IPS-18c (cell line): ENCODE data around the gene RNU1-1.
"Not testable (repeated sequence)": the region's sequence is repeated elsewhere in the genome, so short reads cannot be mapped to it uniquely, and the experiment has no call there.

Experiments used
- H3K4me3 ChIP-seq: 2 replicates; pipeline ENCODE4 v1.7.0; 2013; ENCODE audit warnings: low read depth, mild to moderate bottlenecking, low read length, moderate library complexity; ENCODE audit not compliant: insufficient read depth
- H3K9me3 ChIP-seq: one replicate; pipeline ENCODE4 v1.6.1; 2013; ENCODE audit warnings: mild to moderate bottlenecking, low read length, moderate library complexity; ENCODE audit not compliant: control insufficient read depth, insufficient read depth

The RNU1-1 gene

DNA sequence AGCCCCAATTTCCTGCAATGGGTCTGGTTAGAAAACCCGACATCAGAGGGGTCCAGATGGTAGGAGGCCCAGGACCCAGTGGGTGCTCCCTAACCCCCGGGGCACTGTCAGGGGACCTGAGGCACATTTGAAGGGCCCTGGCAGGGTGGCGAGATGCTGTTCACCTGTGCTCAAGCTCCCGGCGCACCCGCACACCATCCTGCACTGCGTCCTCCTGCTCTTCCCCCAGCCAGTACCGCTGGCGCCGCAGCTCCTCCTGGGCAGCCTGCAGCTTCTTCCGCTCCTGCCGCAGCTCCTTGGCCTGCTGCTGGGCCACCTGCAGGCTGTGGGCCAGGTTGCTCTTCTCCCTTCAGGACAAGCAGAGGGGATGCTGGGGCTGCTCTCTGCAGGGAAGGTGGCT is 36.0 kb downstream of the RNU1-1 start:
- Histone ChIP-seq H3K9me3 (no peaks in the 10 kb centered on the region), H3K4me3 (no peak overlapping the region)

DNA sequence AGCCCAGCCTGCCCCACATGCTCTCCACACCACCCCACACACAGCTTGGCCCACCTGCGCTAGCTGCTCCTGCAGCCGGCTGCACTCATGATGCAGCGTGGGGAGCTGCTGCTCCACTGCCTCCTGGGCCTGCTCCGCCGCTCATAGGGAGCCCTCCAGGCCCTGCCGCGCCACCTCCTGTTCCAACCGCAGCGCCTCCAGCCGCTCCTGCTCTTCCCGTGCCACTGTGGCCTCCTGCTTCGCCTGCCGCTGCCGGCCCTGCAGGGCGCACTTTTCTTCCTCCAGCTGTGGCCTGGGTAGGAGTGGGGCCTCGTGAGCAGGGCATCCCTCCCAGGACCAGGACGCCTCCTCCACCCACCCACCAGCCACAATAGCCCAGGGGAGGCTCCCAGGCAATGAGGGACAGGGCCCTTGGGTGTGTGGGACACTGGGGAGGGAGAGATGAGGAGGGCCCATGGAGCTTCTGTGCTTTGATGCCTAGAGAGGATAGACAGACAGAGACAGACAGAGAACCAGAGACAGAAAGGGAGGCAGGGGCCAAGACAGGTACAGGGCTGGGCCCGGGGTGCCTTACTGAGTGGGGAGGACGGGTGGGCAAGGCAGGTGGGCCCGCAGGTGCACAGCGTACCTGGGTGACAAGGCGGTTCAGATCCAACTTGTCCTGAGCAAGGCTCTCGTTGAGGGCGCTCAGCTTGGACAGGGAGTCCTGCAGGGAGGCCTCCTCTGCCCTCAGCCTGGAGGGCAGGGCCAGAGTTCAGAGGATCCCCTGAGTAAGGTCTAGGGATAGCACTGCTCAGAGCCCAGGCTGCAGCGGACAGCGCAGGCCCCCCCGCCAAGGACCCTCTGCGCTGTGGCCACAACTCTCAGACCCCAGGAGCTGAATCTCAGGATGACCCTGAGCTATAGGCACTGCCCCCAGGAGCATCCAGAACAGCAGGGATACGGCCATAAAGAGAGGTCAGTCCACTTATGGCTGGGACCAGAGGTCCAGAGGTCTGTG is 38.0 kb downstream of the RNU1-1 start:
- H3K4me3 ChIP-seq, H3K9me3 ChIP-seq: not testable (repeated sequence)

DNA sequence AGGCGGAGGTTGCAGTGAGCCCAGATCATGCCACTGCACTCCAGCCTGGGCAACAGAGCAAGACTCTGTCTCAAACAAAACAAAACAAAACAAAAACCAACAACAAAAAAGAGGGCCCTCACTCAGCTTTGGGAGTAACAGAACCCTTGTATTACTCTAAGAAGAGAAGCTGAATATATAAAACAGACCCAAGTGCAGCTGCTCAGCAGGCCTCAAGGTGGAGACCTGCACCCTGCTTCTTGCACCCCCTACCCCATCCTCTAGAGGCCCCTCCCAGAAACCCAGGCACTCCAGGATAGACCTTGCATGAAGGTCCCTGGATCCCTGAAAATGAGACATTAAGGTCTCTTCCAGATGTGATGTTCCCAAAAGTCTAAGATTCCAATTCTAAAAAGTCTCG is 39.2 kb downstream of the RNU1-1 start:
- not testable (repeated sequence) for H3K4me3 ChIP-seq, H3K9me3 ChIP-seq

DNA sequence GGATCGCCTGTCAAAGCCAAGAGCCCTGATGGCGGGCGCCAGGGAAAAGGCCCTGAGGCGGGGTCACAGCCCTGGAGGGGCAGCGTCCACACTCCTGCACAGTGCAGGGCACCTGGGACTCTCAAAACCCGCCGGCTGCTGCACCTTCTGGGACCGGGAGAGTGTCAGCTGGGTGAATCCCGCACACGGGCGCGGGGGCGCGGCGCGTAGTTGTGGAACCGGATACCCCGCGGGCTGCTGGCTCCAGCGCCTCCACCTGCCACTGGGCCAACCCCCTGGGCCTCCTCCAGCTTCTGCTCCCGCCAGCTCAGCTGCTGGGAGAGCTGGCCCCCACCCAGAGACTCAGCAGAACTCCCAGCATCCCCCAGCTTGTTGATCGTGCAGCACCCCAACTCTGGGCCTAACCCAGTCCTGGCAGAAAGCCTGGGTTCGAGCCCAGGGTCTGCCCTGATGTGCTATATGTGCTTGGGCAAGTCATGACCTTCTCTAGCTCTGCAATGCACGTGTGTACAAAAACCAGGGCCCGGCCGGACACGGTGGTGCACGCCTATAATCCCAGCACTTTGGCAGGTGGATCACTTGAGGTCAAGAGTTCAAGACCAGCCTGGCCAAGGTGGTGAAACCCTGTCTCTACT is 39.8 kb downstream of the RNU1-1 start:
- no peaks in the 10 kb centered on the region for H3K9me3 ChIP-seq

DNA sequence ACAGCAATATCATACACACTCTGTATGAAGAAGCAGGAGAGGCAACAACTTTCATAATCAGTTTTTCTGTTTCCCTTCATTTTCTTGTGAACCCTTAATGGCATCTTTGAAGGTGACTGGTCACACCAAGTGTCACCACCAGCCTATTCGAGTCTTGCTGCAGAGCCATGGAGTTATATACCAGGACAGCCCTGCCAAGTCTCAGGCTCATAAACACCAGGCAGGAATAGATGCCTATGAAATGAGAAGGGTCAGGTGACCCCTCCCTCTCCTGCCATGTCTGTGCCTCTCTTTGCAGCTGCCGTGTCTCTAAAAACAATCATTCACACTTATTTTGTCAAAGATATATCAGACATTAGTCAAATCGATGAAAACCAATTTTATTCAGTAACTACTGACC is 45.5 kb downstream of the RNU1-1 start:
- Histone ChIP-seq H3K4me3 (no peak overlapping the region), H3K9me3 (peaks cover 2% of the 10 kb centered on the region)

More for the DNA sequence above, 39.8 kb downstream of the RNU1-1 start:
- H3K4me3 ChIP-seq: no peak overlapping the region

DNA sequence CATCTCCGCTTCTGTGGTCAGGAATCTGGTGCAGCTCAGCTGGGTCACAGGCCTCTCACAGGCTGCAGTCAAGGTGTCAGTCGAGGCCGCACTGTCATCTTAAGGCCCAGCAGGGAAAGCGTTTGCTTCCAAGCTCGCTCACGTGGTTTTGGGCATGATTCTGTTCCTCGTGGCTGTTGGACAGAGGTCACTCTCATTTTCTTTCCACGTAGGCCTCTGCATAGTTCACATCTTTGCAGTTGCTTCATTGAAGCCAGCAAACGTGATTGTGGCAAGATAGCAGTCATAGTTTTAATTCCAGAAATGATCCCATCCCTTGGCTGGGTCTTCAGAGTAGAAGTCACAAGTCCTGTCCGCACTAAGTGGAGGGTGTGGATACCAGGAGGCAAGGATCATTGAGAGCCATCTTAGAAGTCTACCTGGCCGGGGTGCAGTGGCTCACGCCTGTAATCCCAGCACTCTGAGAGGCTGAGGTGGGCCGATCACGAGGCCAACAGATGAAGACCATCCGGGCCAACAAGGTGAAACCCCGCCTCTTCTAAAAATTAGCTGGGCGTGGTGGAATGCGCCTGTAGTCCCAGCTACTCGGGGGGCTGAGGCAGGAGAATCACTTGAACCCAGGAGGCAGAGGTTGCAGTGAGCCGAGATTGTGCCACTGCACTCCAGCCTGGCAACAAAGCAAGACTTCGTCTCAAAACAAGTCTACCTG is 49.0 kb downstream of the RNU1-1 start:
- H3K9me3 ChIP-seq: peaks cover 2% of the 10 kb centered on the region
- H3K4me3 ChIP-seq: no peak overlapping the region
